Small intestine (tissue), 7 donors: ENCODE measurements around the gene SMR3B. TPM values are rescaled to one million over a fixed set of nuclear protein-coding genes. Genes with fewer than 3 reads are reported as not detected.

Source experiments
- DNase-seq, 2 donors: peaks; one replicate each; pipeline versions ENCODE4 v3.0.0 to v3.0.0-alpha.2; 2013
- FAIRE-seq: peaks from 2 replicates; lab custom pipeline; 2012; peaks lifted over from hg19 to GRCh38; lab: Jason Lieb, UNC
- H3K27ac ChIP-seq, 3 donors: one replicate each; pipeline ENCODE4 v1.5.1; 2013; ENCODE audit warnings: low read length in 2 of 3, mild to moderate bottlenecking in 2 of 3, control low read depth in 1 of 3, inconsistent platforms in 1 of 3, low read depth in 1 of 3, moderate library complexity in 1 of 3
- H3K27me3 ChIP-seq, 3 donors: one replicate each; pipeline ENCODE4 v1.6.1; 2013; ENCODE audit warnings: low read length in 3 of 3, inconsistent platforms in 1 of 3; ENCODE audit not compliant: control insufficient read depth in 3 of 3, insufficient read depth in 3 of 3
- H3K36me3 ChIP-seq, 3 donors: one replicate each; pipeline ENCODE4 v1.6.1; 2013; ENCODE audit warnings: low read length in 3 of 3, inconsistent platforms in 1 of 3, low read depth in 1 of 3, mild to moderate bottlenecking in 1 of 3, moderate library complexity in 1 of 3; ENCODE audit not compliant: control insufficient read depth in 3 of 3, insufficient read depth in 2 of 3
- H3K4me1 ChIP-seq, 3 donors: one replicate each; pipeline ENCODE4 v1.6.1; 2013; ENCODE audit warnings: low read length in 2 of 3, inconsistent platforms in 1 of 3, low read depth in 1 of 3, mild to moderate bottlenecking in 1 of 3, moderate library complexity in 1 of 3; ENCODE audit not compliant: control insufficient read depth in 3 of 3, insufficient read depth in 2 of 3
- H3K4me3 ChIP-seq, 3 donors: one replicate each; pipeline ENCODE4 v1.5.1; 2013; ENCODE audit warnings: low read length in 3 of 3, control low read depth in 1 of 3, inconsistent platforms in 1 of 3, low read depth in 1 of 3, mild to moderate bottlenecking in 1 of 3, moderate library complexity in 1 of 3
- H3K9me3 ChIP-seq, 2 donors: one replicate each; pipeline ENCODE4 v1.6.1; 2013; ENCODE audit warnings: low read depth in 1 of 2, low read length in 1 of 2; ENCODE audit not compliant: control insufficient read depth in 2 of 2, insufficient read depth in 1 of 2
- WGBS, 3 donors: extraction: QIAGEN DNeasy Blood & Tissue Kit; methylation state at CpG; one replicate each; pipeline ENCODE4 v1.1.7; 2013; 5-methylcytosine and 5-hydroxymethylcytosine counted together
- polyA plus RNA-seq, 4 donors: library from polyadenylated mRNA; stranded (reverse) in 3 of 4; unstranded in 1 of 4; fragments of 200-250 nt in 3 of 4; fragments of 120-200 nt in 1 of 4; gene quantifications; one replicate each; pipeline versions ENCODE4 v1.2.1 to v1.2.3, GENCODE V29; 2013
- donor health status: healthy with polysubstance abuse.
- donor health status: control.
- donor health status: control.
- donor health status: Bipolar disorder and iron deficiency.
- donor health status: healthy.

SMR3B gene
- polyA plus RNA-seq, 4 donors: not detected

- 38 to 59% (median 39%) methylated on average over 6 of the region's 6 CpGs for WGBS, 3 donors
Observed at GRCh38 chr4:70405765-70406164, 22.8 kb downstream of the SMR3B start.

GRCh38 chr4:70425306-70425705, 42.4 kb downstream of the SMR3B start:
- no peaks in the 10 kb centered on the region for H3K4me1 ChIP-seq
- DNase-seq (no peak), FAIRE-seq (no peak)
- H3K27ac ChIP-seq: no peak overlapping the region
- H3K4me3 ChIP-seq: no peak overlapping the region
- 55 to 81% (median 65%) methylated on average over 1 of the region's 1 CpG for WGBS, 3 donors
- no peaks in the 10 kb centered on the region for H3K27me3 ChIP-seq
- H3K36me3 ChIP-seq: no peaks in the 10 kb centered on the region
- peaks cover 0 to 4% of the 10 kb centered on the region in 2 donors for H3K9me3 ChIP-seq

More at GRCh38 chr4:70405765-70406164, 22.8 kb downstream of the SMR3B start:
- H3K4me3 ChIP-seq: no peak overlapping the region
- DNase-seq (no peak), FAIRE-seq (no peak)
- H3K9me3 ChIP-seq: no peaks in the 10 kb centered on the region
- no peaks in the 10 kb centered on the region for H3K36me3 ChIP-seq
- no peaks in the 10 kb centered on the region for H3K27me3 ChIP-seq
- H3K4me1 ChIP-seq: no peaks in the 10 kb centered on the region
- H3K27ac ChIP-seq: no peak overlapping the region

- no peaks in the 10 kb centered on the region for H3K27me3 ChIP-seq
- H3K4me1 ChIP-seq: no peaks in the 10 kb centered on the region
- no peaks in the 10 kb centered on the region for H3K36me3 ChIP-seq
- FAIRE-seq (no peak), DNase-seq (no peak)
- no peak overlapping the region for H3K27ac ChIP-seq
- H3K4me3 ChIP-seq: no peak overlapping the region
- peaks cover 0 to 4% of the 10 kb centered on the region in 2 donors for H3K9me3 ChIP-seq
Observed at GRCh38 chr4:70426789-70427188, 43.9 kb downstream of the SMR3B start.

GRCh38 chr4:70437197-70437596, 54.3 kb downstream of the SMR3B start:
- H3K4me1 ChIP-seq: no peaks in the 10 kb centered on the region
- H3K4me3 ChIP-seq: no peak overlapping the region
- no peaks in the 10 kb centered on the region for H3K9me3 ChIP-seq
- no peaks in the 10 kb centered on the region for H3K27me3 ChIP-seq
- no peaks in the 10 kb centered on the region for H3K36me3 ChIP-seq
- DNase-seq: no peak
- H3K27ac ChIP-seq: no peak overlapping the region
- no peak for FAIRE-seq
- WGBS, 3 donors: 59 to 77% (median 70%) methylated on average over 7 of the region's 7 CpGs

Other genes with a start within 250 kb of the SMR3B start
- gene PRR27, start 228.9 kb upstream of the SMR3B start, polyA plus RNA-seq: under 1 TPM in 1 of 4 donors, not detected in 3; 0.03 TPM
- 1 to 10 TPM in 1 of 4 donors, under 1 TPM in 2, not detected in 1; 0.09 to 1.7 (median 0.89) TPM for gene ODAM, start 187.4 kb upstream of the SMR3B start, polyA plus RNA-seq
- gene FDCSP, start 157.0 kb upstream of the SMR3B start, polyA plus RNA-seq: 10 to 100 TPM in 1 of 4 donors, not detected in 3; 15.1 TPM
- not detected for gene CSN3, start 140.5 kb upstream of the SMR3B start, polyA plus RNA-seq
- gene CABS1, start 48.1 kb upstream of the SMR3B start, polyA plus RNA-seq: not detected
- gene SMR3A, start 22.4 kb upstream of the SMR3B start, polyA plus RNA-seq: not detected
- gene OPRPN, start 14.8 kb downstream of the SMR3B start, polyA plus RNA-seq: not detected
- gene MUC7, start 89.1 kb downstream of the SMR3B start, polyA plus RNA-seq: not detected
- not detected for gene AMTN, start 135.4 kb downstream of the SMR3B start, polyA plus RNA-seq
- gene AMBN, start 209.1 kb downstream of the SMR3B start, polyA plus RNA-seq: not detected
- gene ENAM, start 245.6 kb downstream of the SMR3B start, polyA plus RNA-seq: 1 to 10 TPM in 1 of 4 donors, under 1 TPM in 2, not detected in 1; under 0.01 to 4.5 (median 0.04) TPM